ENCODE data around the gene TMPRSS11A.

Gene TMPRSS11A, protein sequence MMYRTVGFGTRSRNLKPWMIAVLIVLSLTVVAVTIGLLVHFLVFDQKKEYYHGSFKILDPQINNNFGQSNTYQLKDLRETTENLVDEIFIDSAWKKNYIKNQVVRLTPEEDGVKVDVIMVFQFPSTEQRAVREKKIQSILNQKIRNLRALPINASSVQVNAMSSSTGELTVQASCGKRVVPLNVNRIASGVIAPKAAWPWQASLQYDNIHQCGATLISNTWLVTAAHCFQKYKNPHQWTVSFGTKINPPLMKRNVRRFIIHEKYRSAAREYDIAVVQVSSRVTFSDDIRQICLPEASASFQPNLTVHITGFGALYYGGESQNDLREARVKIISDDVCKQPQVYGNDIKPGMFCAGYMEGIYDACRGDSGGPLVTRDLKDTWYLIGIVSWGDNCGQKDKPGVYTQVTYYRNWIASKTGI

GRCh38 chr4:67963356-67963755, at the start of gene TMPRSS11A:
TSS of gene TMPRSS11A (minus strand) at chr4:67963493. CDS start at chr4:67963393, 100 bp downstream.
- no peak for DNase-seq

GRCh38 chr4:68011684-68012083, 48.4 kb upstream of the TMPRSS11A start:
- DNase-seq = no peak

GRCh38 chr4:68002906-68003305, 39.6 kb upstream of the TMPRSS11A start:
- no peak for DNase-seq

DNA sequence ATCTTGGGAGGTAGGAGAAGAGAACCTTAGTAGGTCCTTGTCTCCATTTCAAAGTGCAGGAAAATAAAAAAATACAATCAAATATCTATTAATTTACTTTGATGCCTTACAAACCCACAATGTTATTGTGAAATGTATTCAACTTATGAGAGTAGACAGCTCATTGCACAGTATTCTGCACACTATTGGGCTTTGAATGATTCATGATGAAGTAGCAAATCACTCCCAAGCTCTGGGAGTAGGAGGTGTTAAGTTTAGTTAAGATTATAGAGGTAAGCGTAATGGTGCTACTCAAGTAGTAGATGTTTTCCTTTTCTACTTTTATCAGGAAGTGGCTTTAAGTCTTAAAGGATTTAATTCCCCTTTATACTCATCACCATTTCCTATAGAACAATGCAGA, 32.8 kb upstream of the TMPRSS11A start:
- DNase-seq = no peak

DNA sequence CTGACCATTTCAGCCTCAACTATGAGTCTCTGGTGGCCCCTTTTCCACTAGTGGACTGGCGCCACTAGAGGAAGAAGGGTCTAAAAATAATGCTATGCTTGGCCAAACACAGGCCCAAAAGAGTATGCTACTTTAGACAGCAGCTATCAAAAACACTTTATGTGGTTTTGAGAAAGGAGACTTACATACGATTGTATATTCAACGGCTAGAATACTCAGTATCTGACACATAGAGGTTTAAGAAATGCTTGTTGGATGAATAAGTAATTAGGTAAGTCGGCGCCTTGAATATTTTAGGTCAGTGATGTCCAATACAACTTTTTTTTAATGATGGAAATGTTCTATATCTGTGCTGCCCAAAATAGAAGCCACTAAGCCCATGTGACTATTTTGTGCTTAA, 25.7 kb upstream of the TMPRSS11A start:
- DNase-seq = no peak

- no peak for DNase-seq
These were observed 20.0 kb upstream of the TMPRSS11A start for GRCh38 chr4:67983333-67983732.

- DNase-seq = no peak
These were observed 17.2 kb upstream of the TMPRSS11A start for GRCh38 chr4:67980512-67980911.

GRCh38 chr4:67973608-67974007, 10.3 kb upstream of the TMPRSS11A start:
- DNase-seq = no peak

DNA sequence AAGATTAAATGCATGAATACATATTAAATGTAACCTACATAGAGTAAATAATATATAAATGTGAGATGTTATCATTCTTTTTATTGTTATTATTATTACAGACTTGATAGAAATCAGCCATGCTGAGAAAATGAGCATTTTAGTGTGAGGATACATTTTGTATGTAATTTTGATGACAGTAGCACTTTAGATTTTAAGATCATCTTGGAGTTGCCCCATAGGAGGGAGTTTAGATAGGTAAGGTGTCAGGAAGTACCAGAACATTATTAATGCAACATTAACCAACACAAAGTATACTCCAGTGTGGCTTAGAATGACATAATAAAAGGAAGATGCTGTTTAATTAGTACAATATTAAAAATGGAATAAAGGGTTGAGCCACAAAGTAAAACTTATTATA, 8.4 kb downstream of the TMPRSS11A start:
- DNase-seq = no peak

DNA sequence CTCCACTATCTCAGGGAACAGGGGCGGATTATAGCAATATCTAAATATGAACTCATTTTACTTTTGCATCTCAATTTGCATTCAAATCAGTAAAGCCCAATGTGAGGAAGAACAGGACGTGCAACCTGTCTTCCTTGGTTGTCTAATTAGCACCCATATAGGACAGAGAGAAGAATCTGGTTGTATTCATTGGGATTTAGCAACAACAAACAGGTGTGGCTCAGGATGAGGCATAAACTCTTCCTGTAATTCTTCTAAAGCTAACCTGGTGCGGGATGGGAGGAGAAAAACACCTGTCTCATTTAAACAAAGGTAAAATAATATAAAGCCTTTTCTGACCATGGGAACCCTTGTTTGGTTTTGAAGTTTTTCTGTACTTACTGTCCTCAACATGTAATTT, 22.2 kb downstream of the TMPRSS11A start:
- DNase-seq = no peak

- no peak for DNase-seq
These were observed 22.8 kb downstream of the TMPRSS11A start for GRCh38 chr4:67940506-67940905.

GRCh38 chr4:67939195-67939594, 24.1 kb downstream of the TMPRSS11A start:
- no peak for DNase-seq

- no peak for DNase-seq
These were observed 27.4 kb downstream of the TMPRSS11A start for GRCh38 chr4:67935888-67936287.

DNA sequence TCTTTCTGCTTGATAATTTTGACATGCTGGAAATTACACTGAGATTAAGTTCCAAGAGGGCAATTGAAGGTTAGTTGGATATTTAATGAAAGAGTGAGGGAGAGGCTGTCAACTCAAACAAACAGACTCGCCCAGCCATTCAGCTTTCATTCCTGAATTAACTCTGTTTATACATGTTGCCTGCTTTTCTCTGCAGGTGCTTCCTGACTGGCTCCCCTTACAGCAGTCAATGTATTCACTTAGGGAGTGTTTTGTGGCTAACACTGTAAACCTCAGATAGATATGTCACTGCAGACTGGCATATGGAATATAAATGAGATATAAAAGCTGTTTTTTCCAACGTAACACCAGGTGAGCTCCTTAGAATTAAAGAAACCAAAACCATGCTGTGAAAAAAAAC, 28.7 kb downstream of the TMPRSS11A start:
- no peak for DNase-seq

DNA sequence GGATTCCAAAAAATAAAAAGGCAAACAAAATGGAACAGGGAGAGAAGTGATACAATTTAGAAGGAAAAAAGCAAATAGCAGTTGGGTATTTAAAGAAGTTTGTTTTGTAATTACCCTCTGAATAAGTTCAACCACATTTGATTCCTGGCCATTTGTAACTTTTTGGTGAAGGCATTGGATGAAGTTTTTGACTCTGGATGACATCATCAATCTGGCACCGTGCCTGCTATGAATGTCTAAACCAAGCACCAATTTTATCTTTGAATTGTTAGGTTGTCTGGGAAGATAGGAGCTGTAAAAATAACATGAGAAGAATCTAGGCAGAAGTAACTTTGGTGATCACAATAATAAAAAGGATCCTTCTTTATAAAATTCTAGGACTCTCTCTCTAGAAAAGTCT, 29.5 kb downstream of the TMPRSS11A start:
- no peak for DNase-seq

DNA sequence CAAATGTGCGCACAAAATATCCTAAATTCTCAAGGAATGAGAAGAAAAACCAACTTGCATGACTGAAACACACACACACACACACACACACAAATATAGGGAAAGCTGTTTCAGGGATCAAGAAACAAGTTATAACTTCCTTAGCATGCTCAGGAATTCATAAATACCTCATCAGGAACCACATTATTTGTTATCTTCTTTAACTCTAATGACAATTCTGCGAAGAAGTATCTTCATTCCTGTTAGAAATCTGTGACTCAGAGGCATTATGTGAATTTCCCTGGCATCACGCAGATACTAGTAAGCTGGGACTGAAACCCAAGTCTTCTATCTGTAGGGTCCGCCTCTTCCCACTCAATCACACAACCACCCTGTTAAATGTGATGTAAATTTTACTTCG, 30.3 kb downstream of the TMPRSS11A start:
- DNase-seq = no peak

GRCh38 chr4:67931256-67931655, 32.0 kb downstream of the TMPRSS11A start:
- DNase-seq = no peak

DNA sequence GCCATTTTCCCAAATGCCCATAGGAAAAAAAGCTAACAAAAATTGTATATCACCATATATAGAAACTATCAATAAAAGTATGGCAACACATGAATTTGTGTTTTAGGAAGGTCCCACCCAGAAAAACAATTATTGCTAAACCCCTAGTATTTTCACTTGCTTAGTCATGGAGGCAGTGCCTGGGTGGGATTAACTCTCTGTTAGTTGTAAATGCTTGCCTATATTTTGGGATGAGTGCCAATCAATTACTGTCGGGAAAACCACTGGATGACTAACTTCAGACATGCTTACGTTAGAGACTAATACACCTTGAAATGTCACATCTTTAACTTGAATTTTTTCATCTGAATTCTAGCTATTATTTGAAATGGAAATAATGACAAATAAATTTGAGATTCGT, 33.9 kb downstream of the TMPRSS11A start:
- DNase-seq = no peak

GRCh38 chr4:67928546-67928945, 34.7 kb downstream of the TMPRSS11A start:
- DNase-seq = no peak

DNA sequence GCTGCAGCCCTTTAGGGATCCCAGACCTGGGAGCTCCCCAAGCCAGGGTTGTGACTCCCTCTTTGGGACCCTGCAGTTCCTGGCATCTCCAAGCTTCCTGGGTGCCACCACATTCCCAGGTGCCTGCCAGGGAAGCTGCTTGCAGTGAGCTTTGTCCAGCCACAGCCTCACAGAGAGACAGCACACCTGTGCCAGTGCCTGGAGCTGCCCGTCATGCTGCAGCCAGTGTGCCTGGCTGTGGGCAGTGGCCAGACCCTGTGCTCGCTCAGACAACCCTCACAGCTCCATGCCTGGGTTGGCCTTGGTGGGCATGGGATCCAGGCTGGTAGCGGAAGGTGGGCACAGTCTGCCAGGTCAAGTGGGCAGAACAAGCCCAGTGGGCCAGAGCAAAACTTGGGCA, 36.0 kb downstream of the TMPRSS11A start:
- DNase-seq = no peak

DNA sequence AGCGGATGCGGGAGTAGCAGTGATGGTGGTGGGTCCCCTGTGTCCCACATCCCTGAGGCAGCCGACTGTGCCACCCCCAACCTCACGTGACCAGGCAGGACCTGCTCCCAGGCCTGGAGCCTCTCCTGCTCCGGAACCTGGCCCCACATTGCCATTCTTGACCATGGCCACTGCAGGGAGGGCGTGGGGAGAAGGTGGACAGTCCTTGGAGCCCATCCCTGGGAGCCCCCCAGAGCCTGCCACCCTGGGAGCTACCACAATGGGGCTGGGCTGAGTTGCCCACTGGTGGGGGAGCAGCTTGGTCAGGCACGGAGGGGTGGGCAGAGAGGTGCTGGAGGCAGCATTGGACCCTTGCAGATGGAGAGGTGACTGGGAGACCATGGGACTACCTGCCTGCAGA, 36.8 kb downstream of the TMPRSS11A start:
- DNase-seq = no peak

GRCh38 chr4:67922697-67923096, 40.6 kb downstream of the TMPRSS11A start:
- DNase-seq = no peak

- DNase-seq = no peak
These were observed 44.9 kb downstream of the TMPRSS11A start for GRCh38 chr4:67918428-67918827.

DNA sequence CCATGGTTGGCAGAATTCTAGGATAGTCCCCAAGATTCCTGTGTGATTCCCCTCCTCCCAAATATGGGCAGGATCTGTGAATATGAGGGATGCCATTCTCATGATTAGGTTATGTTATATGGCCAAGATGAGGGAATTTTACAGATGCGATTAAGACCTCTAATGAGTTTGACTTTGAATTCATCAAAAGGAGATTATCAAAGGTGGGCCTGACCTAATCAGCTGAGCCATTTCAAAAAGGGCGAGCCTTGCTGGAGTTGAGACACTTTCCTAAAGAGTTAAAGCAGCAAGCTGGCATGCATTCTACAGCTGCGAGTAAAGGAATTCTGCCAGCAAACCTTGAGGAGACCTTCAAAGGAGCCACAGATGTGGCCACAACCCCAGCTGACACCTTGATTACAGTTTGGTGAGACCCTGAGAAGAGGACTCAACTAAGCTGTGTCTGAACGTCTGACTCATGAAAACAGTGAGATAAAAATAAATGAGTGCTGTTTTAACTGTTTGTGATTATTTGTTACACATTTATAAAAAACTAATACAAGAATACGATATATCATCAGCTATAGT, 47.8 kb downstream of the TMPRSS11A start:
- no peak for DNase-seq

DNA sequence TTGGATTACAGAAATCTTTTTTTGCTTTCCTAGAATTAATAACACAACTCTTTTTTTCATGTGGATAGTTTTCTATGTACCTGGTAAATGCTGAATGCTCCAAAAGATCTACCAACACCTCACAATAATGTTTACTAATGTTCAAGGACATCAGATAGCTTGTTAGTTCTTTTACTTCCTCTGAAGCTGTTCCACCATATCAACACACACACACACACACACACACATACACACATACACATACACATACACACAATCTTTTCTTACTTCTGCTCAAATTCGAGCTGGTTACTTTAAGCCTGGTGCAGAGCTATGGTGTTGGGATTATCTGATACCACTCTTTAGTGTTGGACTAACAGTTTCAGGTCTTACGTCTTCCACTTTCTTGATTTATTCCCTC, 51.2 kb downstream of the TMPRSS11A start:
- DNase-seq = no peak
